GM19395 (cell line): ENCODE data around the gene ANO5.

Experiments used
- ATAC-seq: cut with Tn5 transposase; IDR thresholded peaks from one replicate; pipeline ENCODE4 v1.9.1; 2021; ENCODE audit warnings: mild to moderate bottlenecking, moderate library complexity; ENCODE audit not compliant: unreplicated experiment

ANO5 gene

GRCh38 chr11:22317656-22318055 lies 124.8 kb downstream of the ANO5 start:
- no peak for ATAC-seq

- ATAC-seq = no peak
Measured at GRCh38 chr11:22331771-22332170, 138.9 kb downstream of the ANO5 start.
